DOHH2 (cell line): ENCODE data around the gene CDH4.

ENCODE experiments used
- CTCF ChIP-seq: fragments of 200-600 bp; sonication (generic); IDR thresholded peaks from one replicate; pipeline ENCODE4 v1.5.1; 2014; ENCODE audit warnings: antibody characterized with exemption, mild to moderate bottlenecking, low read depth, low read length; ENCODE audit not compliant: poor library complexity, severe bottlenecking
- EZH2phosphoT487 ChIP-seq: fragments of 200-600 bp; sonication (generic); IDR thresholded peaks from 2 replicates; pipeline ENCODE4 v1.6.1; 2017; ENCODE audit warnings: borderline replicate concordance, mild to moderate bottlenecking, antibody characterized with exemption, low read length, moderate library complexity, mixed read lengths

- TF ChIP-seq CTCF, result no peak
- TF ChIP-seq EZH2phosphoT487, result no peak
These were observed 192.6 kb downstream of the CDH4 start for GRCh38 chr20:61444637-61445036.
